HG02981 (cell line): ENCODE results near the gene MFSD12.

Experiments used
- ATAC-seq: cut with Tn5 transposase; IDR thresholded peaks from one replicate; pipeline ENCODE4 v1.9.1; 2021; ENCODE audit warnings: mild to moderate bottlenecking, moderate library complexity; ENCODE audit not compliant: unreplicated experiment

MFSD12 gene

DNA sequence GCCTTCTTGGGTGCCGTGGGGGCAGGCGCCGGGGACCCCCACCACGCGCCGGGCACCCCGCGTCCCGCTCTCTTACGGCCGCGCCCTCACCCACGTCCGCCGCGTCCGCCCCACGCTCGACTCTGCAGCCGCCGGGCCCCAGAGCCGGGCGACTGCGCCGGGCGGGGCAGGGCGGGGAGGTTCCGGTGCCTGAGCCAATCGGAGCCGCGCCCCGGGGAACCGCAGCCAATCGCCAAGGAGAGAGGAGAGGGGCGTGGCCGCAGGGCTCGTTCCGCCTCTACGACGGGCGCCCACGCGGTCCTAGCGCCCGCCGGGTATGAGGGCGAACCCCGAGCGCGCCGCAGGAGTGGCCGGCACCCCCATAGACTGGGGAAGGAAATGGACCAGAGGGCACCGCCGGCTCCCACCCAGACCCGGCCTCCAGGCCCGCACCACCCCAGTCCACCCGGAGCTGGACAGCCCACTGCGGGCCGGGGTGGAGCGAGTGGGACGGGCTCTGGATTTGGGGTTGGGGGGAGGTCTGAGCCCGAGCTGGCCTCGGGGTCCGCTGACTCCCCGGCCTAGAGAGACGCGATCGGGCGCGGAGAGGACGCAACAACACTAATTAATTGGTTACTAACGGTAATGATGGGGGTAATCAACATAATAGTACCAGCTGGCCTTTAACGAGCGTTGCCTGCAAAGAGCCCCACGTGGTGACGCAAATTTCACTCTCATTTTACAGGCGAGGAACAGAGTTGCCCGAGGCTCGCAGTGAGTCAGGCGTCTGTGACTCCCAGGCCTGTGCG is at the start of gene MFSD12:
Gene MFSD12, minus strand, starts transcription at position 126 of the 788 bp plus-strand sequence. CDS start 183 bp downstream, outside the sequence.
- ATAC-seq = peak; percentile 78

GRCh38 chr19:3606690-3607289 is 49.4 kb upstream of the MFSD12 start, which contains the start of gene TBXA2R:
TBXA2R (minus strand) TSS chr19:3606875; CDS start chr19:3600634, 6,241 bp downstream.
- no peak for ATAC-seq

DNA sequence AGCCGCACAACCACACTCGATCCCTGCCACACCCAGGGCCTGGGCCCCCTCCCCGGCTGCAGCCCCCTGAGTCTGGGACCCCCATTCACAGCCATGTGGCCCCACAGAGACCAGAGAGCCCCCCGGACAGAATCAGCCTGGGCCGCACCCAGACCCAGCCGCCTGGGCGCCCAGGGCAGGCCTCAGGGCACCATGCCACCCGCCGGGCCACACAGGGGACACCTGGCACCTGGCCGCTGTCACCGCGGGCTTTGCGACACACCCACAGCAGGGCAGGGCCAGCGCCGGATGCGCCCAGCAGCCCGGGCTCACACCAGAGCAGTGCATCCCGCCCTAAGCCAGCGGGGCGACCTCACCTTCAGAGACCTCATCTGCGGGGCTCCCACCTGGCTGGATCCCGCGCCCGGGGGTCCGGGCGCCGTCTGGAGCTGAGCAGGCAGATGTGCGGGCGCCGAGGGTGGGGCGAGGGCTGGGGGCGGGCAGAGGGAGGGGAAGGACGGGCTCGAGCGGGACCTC is 48.8 kb upstream of the MFSD12 start:
- no peak for ATAC-seq

DNA sequence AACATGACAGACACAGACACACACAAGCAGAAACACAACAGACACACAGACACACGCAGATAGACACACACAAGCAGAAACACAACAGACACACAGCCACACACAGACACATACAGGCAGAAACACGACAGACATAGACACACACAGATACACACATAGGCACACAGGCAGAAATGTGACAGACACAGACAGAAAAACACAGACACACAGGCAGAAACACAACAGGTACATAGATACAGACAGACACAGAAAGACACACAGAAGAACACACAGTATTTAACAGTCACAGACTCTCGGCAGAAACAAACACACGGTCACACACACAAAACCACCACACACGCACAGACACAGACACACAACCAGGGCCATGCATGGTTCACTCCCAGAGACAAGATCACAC is 48.4 kb upstream of the MFSD12 start:
- no peak for ATAC-seq

- ATAC-seq = no peak
Measured at GRCh38 chr19:3605361-3605760, 48.0 kb upstream of the MFSD12 start.

DNA sequence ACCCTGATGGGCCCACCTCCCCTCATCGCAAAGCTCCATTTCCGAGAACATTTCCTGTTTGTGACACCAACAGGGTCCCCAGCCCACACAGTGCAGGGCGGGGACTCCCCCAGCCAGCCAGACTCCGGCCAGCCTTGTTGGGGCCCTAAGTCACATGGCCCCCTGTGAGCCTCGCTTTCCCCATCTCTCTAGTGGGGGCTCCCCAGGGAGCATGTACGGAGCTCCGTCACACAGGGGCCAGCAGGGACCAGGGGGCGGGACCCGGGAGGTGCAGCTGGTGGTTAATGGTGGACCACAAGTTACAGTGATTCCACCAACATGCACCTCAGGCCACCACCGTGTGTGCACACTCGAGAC is 47.6 kb upstream of the MFSD12 start:
- ATAC-seq = no peak

DNA sequence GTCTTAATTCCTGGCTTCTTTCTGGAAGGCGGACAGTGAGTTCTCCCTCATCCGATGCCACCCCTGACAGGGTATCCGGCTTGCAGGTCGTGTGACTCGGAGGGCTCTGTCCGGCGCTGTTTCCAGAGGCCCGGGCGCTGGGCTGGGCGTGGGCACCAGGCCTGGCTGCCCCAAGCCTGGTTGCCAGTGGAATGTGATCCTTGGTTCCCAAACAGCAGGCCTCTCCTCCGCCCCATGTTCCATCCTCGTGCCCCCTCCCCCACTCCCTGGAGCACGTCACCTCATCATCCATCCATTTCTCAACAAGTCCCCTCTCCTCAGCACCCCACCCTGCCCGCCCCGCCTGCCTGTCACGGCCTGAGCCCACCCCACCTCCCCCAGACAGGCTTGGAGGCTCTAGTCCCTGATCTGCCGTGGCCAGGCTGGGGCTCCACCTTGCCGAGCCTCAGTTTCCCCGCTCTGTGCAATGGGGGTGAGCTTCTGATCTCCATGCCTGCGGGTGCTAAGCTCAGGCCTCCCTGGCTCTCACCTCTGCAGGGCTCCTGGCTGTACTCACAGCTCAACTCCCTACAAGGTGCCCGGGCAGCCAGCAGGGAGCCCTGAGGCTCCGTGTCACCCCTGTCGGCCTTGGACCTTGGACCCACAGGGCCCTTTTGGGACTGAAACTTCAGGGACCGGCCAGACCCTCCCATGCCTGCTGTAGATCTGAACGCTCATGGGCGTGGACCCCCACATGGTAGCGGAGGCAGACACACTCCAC is 47.0 kb upstream of the MFSD12 start:
- no peak for ATAC-seq

DNA sequence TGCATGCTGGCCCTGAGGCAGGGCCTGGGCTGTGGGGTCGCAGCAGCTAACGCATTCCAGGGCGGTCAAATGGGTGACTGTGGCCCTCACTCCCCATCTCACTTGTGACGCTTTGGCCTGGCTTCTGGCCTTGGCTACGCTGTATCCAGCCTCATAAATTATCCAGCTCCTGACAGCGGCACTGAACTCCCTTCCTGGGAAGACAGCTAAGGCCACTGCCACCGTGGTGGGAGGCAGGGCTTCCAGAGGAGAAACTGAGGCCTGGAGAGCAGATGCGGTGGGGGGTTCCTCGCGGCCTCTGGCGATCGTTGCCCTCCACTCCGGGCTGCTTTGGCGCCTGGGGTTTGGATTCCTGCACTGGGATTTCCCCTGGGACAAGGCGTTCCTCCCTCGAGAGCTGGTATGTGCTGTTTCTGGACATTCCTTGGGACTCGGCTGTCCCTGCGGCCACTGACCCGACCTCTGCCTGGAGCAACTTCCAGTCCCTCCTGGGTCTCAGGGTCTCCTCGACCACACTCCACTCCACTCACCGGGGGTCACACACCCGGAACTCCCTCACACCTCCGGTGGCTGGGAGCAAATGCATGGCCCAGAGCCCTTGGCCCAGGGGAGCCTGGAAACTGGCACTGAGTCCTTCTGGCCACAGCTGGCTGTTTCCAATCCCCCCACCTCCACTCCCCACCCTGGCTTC is 45.9 kb upstream of the MFSD12 start:
- no peak for ATAC-seq

DNA sequence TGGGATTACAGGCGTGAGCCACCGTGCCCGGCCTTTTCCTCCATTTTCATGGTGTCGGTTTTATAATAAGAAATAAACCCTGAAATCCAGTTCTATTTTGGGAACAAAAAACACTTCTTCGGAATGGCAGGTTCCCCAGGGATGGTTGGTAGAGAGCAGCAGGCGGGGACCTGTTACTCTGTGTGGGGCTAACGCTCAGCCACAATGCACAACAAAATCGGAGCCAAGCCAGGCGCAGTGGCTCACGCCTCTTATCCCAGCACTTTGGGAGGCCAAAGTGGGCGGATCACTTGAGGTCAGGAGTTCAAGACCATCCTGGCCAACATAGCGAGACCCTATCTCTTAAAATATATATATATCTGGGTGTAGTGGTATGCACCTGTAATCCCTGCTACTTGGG is 43.6 kb upstream of the MFSD12 start:
- ATAC-seq = no peak

GRCh38 chr19:3599776-3600187 is 42.4 kb upstream of the MFSD12 start:
- ATAC-seq = no peak

DNA sequence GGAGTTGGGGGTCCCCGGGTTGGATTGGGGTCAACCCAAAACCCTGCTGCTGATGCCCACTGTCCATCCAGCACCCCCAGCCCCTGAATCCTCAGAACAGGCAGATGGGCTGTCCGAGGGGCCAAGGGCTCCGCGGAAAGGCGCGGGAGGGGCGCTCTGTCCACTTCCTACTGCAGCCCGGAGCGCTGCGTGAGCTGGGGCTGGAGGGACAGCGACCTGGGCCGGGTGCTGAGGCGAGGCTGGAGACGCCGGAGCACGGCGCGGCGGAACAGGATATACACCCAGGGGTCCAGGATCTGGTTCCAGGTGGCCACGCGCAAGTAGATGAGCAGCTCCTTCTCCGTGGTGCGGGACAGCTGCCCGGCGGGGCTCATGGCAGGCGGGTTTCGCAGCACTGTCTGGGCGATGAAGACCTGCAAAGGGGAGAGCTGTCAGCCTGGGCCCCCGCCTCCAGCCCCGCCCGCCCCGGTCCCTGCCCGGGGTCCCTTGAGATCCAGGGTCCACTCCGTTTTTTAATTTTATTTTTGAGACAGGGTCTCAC is 38.2 kb upstream of the MFSD12 start:
- no peak for ATAC-seq

DNA sequence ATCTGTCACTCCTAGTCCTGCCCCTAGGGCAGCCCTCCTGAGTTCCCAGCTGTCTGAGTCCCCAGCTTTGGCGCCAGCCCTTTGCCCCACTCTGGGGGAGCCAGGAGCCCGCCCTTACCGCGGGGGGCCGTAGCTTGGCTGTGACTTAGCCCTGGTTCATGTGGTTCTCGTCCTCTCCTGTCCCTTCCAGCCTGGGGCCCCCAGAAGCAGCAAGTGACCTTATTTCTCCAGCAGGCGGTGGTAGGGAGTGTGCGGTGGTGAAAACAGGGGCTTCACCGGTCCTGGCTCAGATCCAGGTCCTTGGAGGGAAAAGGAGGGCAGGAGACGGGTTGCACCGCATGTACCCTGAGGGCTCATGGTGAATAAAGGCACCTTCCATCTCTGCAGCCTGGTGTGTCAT is 35.8 kb upstream of the MFSD12 start:
- ATAC-seq = no peak

DNA sequence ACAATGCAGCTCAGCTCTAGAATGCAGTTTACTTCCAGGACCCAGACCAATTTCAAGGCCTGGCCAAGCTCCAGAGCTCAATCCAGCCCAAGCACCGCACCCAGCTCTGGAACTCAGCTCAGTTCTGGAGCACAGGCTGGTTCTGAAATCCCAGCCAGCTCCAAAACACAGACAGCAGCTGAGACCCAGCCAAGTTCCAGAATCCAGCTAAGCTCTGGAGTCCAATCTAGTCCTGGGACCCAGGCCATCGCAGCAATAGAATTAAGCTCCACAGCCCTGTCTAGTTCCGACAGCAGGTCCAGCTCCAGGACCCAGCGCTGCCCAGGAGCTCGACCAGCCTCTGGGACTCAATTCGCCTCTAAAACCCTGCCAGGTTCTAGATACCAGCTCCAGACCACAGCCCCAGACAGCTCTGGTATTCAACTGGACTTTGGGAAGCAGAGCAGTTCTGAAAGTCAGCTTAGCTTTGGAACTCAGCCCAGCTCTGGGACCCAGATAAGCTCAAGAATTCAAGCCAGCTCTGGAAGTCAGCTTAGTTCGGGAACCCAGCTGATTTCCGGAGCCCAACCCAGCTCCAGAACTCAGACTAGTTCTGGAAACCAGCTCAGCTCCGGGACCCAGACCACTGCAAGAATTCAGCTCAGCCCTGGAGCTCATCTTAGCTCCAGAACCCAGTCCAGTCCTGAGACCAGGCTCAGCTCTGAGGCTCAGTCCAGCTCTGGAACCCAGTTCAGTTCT is 34.7 kb upstream of the MFSD12 start:
- ATAC-seq = no peak

- no peak for ATAC-seq
Measured at GRCh38 chr19:3590991-3591659, 33.7 kb upstream of the MFSD12 start.

- ATAC-seq = no peak
Measured at GRCh38 chr19:3589949-3590348, 32.6 kb upstream of the MFSD12 start.

DNA sequence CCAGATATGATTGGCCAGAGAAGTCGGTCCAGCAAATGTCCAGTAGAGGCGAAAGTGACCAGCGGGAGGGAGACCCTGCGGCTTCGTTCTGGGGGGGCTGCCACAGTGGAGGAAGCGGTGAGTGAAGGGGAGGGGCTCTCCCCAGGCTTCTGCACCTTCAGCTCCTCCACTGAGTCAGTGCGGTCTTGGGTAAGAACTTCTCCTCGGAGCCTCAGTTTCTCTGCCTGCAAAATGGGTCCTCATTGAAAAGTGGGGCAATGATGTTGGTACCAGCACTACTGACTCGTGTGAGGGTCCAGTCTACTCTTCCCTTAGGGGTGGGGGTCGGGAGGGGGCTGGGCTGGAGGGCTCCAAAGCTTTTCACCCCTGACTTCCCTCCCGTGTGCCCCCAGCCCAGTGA is 32.1 kb upstream of the MFSD12 start:
- ATAC-seq = no peak

DNA sequence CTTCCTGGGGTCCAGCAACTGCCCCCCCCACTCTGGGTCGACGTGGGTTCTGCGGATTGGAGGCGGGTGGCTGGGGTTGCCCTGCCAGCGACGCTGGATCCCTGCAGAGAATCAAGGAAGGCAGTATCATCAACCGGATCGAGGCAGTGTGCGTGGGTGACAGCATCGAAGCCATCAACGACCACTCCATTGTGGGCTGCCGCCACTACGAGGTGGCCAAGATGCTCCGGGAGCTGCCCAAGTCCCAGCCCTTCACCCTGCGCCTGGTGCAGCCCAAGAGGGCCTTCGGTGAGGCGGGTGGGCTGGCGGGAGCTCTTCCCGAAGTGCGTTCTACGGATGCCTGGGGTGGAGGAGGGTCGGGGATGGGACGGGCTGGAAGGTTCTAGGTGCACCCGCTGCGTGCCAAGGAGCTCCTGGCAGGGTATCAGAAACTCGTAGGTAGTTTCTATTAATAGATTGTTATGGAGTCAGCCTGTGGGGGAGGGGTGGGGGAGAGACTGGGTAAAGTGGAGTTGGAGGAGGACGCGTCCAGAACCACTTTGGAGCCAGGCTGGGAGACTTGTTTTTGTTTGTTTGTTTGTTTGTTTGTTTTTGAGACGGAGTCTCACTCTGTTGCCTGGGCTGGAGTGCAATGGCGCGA is 29.4 kb upstream of the MFSD12 start:
- ATAC-seq = no peak

- no peak for ATAC-seq
Measured at GRCh38 chr19:3586127-3586626, 28.8 kb upstream of the MFSD12 start.
